Endothelial cell (in vitro differentiated cells): ENCODE data around the gene CRELD2. TPM values are rescaled to one million over a fixed set of nuclear protein-coding genes. Genes with fewer than 3 reads are reported as not detected.
A peak's percentile ranks its signal among the peaks of the same experiment; 100 is the strongest.

ENCODE experiments used
- DNase-seq: peaks from one replicate; pipeline ENCODE4 v3.0.0; 2021; ENCODE audit warnings: low spot score
- H3K27ac Mint-ChIP-seq: one replicate; pipeline ENCODE4 v1.8.0; 2021; ENCODE audit warnings: mixed read lengths, inconsistent platforms; ENCODE audit not compliant: unreplicated experiment
- H3K27me3 Mint-ChIP-seq: one replicate; pipeline ENCODE4 v1.8.0; 2021; ENCODE audit warnings: mild to moderate bottlenecking, moderate library complexity, mixed read lengths, inconsistent platforms; ENCODE audit not compliant: unreplicated experiment
- H3K36me3 Mint-ChIP-seq: one replicate; pipeline ENCODE4 v1.8.0; 2021; ENCODE audit warnings: mild to moderate bottlenecking, low read depth, mixed read lengths, inconsistent platforms; ENCODE audit not compliant: unreplicated experiment
- H3K4me1 Mint-ChIP-seq: one replicate; pipeline ENCODE4 v1.8.0; 2021; ENCODE audit warnings: mild to moderate bottlenecking, mixed read lengths, inconsistent platforms; ENCODE audit not compliant: unreplicated experiment
- H3K4me3 Mint-ChIP-seq: one replicate; pipeline ENCODE4 v1.8.0; 2021; ENCODE audit warnings: mild to moderate bottlenecking, mixed read lengths, inconsistent platforms; ENCODE audit not compliant: unreplicated experiment
- H3K9me3 Mint-ChIP-seq: one replicate; pipeline ENCODE4 v1.8.0; 2021; ENCODE audit warnings: mixed read lengths, inconsistent platforms; ENCODE audit not compliant: unreplicated experiment
- total RNA-seq: library from RNA; stranded (reverse); fragmentation: NEBNext Ultra II Directional; extraction: Animal tissue kit (Norgen Biotek cat#: 25700); gene quantifications from one replicate; pipeline ENCODE4 v1.2.1, GENCODE V29; 2021; ENCODE audit not compliant: unreplicated experiment
- TF ChIP-seq, protein P1 (sequence below): fragments of 200-600 bp; sonication (generic); IDR thresholded peaks from one replicate; pipeline ENCODE4 v1.5.0; 2021; ENCODE audit warnings: antibody characterized with exemption; ENCODE audit not compliant: unreplicated experiment

The CRELD2 gene
- total RNA-seq, 1 donor from 2014 or later = 207 TPM

DNA sequence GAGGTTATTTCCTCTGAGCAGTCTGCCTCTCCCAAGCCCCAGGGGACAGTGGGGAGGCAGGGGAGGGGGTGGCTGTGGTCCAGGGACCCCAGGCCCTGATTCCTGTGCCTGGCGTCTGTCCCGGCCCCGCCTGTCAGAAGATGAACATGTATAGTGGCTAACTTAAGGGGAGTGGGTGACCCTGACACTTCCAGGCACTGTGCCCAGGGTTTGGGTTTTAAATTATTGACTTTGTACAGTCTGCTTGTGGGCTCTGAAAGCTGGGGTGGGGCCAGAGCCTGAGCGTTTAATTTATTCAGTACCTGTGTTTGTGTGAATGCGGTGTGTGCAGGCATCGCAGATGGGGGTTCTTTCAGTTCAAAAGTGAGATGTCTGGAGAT is 45.2 kb downstream of the CRELD2 start:
- H3K4me3 Mint-ChIP-seq = peak overlapping the region; percentile 90
- H3K27me3 Mint-ChIP-seq = peaks cover 10% of the 10 kb centered on the region
- no peak overlapping the region for H3K27ac Mint-ChIP-seq
- H3K9me3 Mint-ChIP-seq = no peaks in the 10 kb centered on the region
- TF ChIP-seq, protein P1, sequence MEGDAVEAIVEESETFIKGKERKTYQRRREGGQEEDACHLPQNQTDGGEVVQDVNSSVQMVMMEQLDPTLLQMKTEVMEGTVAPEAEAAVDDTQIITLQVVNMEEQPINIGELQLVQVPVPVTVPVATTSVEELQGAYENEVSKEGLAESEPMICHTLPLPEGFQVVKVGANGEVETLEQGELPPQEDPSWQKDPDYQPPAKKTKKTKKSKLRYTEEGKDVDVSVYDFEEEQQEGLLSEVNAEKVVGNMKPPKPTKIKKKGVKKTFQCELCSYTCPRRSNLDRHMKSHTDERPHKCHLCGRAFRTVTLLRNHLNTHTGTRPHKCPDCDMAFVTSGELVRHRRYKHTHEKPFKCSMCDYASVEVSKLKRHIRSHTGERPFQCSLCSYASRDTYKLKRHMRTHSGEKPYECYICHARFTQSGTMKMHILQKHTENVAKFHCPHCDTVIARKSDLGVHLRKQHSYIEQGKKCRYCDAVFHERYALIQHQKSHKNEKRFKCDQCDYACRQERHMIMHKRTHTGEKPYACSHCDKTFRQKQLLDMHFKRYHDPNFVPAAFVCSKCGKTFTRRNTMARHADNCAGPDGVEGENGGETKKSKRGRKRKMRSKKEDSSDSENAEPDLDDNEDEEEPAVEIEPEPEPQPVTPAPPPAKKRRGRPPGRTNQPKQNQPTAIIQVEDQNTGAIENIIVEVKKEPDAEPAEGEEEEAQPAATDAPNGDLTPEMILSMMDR = no peak
- H3K36me3 Mint-ChIP-seq = peaks cover 8% of the 10 kb centered on the region
- DNase-seq = no peak
- peaks cover 19% of the 10 kb centered on the region for H3K4me1 Mint-ChIP-seq

DNA sequence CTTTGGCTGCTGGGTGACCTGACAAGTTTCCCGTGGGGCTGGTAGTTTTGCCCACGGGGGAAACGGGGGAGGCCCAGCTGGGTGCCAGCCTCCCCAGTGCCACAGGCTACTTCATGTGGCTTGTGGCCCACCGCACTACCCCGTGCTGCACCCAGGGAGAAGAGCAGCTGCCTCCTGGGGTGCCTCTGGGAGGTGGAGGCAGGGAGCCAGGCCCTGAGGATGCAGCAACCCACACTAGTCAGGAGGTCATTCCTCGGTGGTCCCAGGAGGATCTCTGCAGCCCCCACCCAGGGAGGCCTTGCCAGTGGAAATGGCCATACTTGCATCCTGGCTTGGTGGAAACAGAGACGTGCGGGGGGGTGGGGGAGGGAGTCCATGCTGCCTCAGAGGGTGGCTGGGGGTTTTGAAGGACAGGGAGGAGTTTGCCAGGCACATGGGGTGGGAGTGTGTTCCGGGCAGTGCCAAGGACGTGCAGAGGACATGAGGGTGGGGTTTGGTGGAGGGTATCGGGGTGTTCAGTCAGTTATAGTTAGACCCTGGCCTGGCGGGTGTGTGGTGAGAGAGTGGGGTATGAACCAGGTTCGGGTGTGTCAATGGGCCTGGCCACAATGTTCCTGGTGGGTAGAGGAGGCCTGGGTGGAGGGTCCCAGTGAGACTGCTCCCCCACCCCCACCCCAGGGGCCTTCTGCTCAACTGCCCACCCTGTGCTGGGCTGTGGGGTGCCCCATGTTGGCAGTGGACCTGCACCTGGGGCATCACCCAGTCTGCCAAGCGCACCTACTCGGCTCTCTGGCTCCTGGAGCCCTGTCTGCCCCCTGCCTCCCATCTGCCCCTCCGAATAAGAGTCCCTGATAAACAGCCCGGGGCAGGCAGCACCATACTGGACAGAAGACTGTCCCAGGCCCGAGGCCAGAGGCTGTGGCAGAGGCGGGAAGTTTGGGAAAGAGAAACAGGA is 46.0 kb downstream of the CRELD2 start:
- TF ChIP-seq, protein P1 = no peak
- Mint-ChIP-seq H3K9me3 (no peaks in the 10 kb centered on the region), H3K4me1 (peaks cover 11% of the 10 kb centered on the region), H3K27me3 (peaks cover 14% of the 10 kb centered on the region), H3K36me3 (peaks cover 8% of the 10 kb centered on the region), H3K27ac (no peak overlapping the region), H3K4me3 (peak overlapping the region; percentile 90)
- no peak for DNase-seq

DNA sequence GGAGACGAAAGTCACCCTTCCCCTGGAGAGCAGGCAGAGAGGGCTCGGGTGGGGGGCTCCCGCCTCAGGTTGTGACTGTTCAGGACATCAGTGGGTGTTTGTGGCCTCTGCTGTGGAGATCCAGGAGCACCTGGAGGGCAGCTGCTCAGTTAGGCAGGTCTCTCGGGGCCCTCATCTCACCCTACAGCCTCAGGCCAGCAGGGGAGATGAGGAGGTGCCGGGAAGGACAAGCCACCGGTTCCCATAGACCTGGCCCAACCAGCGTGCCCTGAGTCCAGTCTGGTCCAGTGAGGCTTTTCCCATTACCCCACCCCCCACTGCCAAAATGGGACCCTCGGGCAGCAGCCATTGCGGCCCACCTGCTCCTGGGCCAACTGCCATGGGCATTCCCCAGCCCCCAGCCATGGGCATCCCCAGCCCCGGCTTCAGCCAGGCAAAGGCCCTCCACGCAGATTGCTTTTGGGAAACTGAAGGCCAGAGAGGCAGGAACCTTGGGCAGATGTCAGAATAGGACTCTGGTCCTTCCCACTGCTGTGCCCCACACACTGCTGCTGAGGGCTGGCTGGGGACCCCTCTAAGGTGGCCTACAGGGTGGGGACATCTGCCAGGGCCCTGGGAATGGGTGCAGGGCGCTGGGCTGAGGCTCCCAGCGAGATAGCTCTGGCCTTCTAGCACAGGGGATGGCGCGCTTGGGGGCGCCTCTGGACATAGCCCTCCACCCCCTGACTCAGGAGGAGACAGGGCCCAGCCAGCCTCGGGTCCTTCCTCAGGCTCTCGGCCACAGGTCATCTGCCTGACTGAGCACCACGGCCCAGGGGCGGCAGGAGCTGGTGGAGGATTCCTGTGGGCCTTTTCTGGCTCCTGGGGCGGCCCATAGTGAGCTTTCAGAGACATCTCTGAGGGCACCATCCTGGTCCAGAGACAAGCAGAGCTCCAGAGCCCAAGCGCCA is 46.9 kb downstream of the CRELD2 start:
- peaks cover 8% of the 10 kb centered on the region for H3K36me3 Mint-ChIP-seq
- DNase-seq = no peak

DNA sequence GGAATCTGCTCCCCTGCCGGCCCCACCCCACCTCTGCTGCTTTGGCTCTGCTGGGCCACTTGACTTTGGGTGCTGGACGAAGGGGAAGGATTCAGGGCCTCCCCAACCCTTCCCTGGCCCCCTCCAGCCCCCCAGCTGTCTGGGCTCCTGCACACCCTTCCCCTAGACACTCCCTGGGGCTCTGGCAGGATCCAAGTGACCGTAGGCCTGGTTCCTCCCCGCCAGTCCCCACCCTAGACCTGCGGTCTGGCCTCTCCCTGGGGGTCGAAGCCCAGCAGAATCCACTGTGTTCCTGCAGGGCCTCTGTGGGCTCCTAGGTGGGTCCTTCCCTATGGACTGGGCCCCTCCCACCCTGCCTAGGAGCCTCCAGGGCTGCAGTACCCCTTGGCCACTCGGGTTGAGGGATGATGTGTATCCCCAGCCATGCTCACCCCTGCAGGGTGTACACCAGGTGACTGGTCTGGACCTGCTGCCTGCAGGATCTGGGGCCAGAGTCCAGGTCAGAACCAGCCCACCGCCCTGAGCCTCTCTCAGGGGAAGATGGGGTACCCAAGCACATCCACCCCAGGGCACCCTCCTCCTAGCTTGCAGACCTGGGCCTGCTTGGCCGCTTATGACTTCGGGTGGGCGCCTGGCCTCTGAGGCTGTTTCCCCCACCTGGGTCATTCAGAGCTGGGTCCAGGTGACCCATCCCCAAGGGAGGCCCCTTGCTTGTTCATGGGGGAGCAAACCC is 47.8 kb downstream of the CRELD2 start:
- peak; percentile 6 for DNase-seq
- H3K27ac Mint-ChIP-seq = no peak overlapping the region

More for the DNA sequence above, 46.9 kb downstream of the CRELD2 start:
- H3K27ac Mint-ChIP-seq = no peak overlapping the region
- TF ChIP-seq, protein P1 = no peak
- H3K4me1 Mint-ChIP-seq = peaks cover 8% of the 10 kb centered on the region
- H3K4me3 Mint-ChIP-seq = peak overlapping the region; percentile 76
- peaks cover 18% of the 10 kb centered on the region for H3K27me3 Mint-ChIP-seq
- H3K9me3 Mint-ChIP-seq = no peaks in the 10 kb centered on the region

More for the DNA sequence above, 47.8 kb downstream of the CRELD2 start:
- H3K36me3 Mint-ChIP-seq = peaks cover 11% of the 10 kb centered on the region
- peaks cover 13% of the 10 kb centered on the region for H3K4me1 Mint-ChIP-seq
- no peaks in the 10 kb centered on the region for H3K9me3 Mint-ChIP-seq
- H3K4me3 Mint-ChIP-seq = no peak overlapping the region
- TF ChIP-seq, protein P1 = no peak
- peaks cover 22% of the 10 kb centered on the region for H3K27me3 Mint-ChIP-seq
